ENCODE data around the gene ESYT1. TPM values are rescaled to one million over a fixed set of nuclear protein-coding genes. Genes with fewer than 3 reads are reported as not detected.

ESYT1 gene
- total and polyA plus RNA-seq, 9 of the 15 experiments (the other 6 are each of a cell fraction or from before 2014, with no cell fraction given) = 132 to 420 (median 164) TPM

GRCh38 chr12:56189099-56189917 is 61.2 kb downstream of the ESYT1 start, which contains the start of gene SMARCC2 (continued):
- TF ChIP-seq ZNF592 (IDR thresholded peaks at IDR 0.05) (no peak; the same call in 1 of the 2 replicates), FOSL1 (tag; conservative IDR thresholded peaks at IDR 0.05) (peak; percentile 30; the same call in 1 of the 2 replicates), PCBP1 (IDR thresholded peaks at IDR 0.05; ENCODE audit: low read depth, low read length, poor library complexity, severe bottlenecking) (peak; percentile 62), ZBTB34 (CRISPR knock-in tag; IDR thresholded peaks at IDR 0.05) (no peak), TOE1 (IDR thresholded peaks at IDR 0.05; ENCODE audit: borderline replicate concordance) (peak; percentile 27; the same call in 1 of the 2 replicates), TOE1 (CRISPR knock-in tag; IDR thresholded peaks at IDR 0.05; ENCODE audit: borderline replicate concordance, low read depth) (no peak), NCOA1 (IDR thresholded peaks at IDR 0.05; ENCODE audit: low read depth) (no peak), ELF2 (CRISPR knock-in tag; IDR thresholded peaks at IDR 0.05) (no peak), TBL1XR1 (IDR thresholded peaks at IDR 0.05; ENCODE audit: low read length in 2 of 2) (peak in 1 of 2 experiments; percentile 49; a peak in 1 of 4 replicates), HDAC2 (IDR thresholded peaks at IDR 0.05) (no peak), CCNT2 (IDR thresholded peaks at IDR 0.05; ENCODE audit: borderline replicate concordance, extremely low read depth, insufficient read length, low read depth, low read length) (peak; percentile 85), HES1 (IDR thresholded peaks at IDR 0.05; ENCODE audit: low read depth) (no peak), BRD9 (IDR thresholded peaks at IDR 0.05; ENCODE audit: low read depth, partially characterized antibody) (no peak), ZNF780A (CRISPR knock-in tag; IDR thresholded peaks at IDR 0.05) (no peak), ZNF75A (CRISPR knock-in tag; IDR thresholded peaks at IDR 0.05) (no peak), DIDO1 (tag; IDR thresholded peaks at IDR 0.05; ENCODE audit: low read depth) (no peak), PHF21A (IDR thresholded peaks at IDR 0.05; ENCODE audit: borderline replicate concordance, low read depth) (no peak), POLR2A (conservative IDR thresholded peaks at IDR 0.05) (peak; percentile 72; the same call in 1 of the 2 replicates), HCFC1 (IDR thresholded peaks at IDR 0.05; ENCODE audit: low read depth, low read length) (peak; percentile 46), NBN (IDR thresholded peaks at IDR 0.05; ENCODE audit: low read depth) (no peak), PHF20 (IDR thresholded peaks at IDR 0.05; ENCODE audit: partially characterized antibody) (no peak), ZNF445 (CRISPR knock-in tag; IDR thresholded peaks at IDR 0.05; ENCODE audit: low read depth) (no peak), GTF2F1 (IDR thresholded peaks at IDR 0.05; ENCODE audit: low read depth, low read length) (no peak), RAD21 (CRISPR knock-in tag; conservative IDR thresholded peaks at IDR 0.05 in 1 of 2, IDR thresholded peaks at IDR 0.05 in 1 of 2) (peak; percentile 40 to 73)

All from K562 (cell line).